A549 (cell line): ENCODE results near the gene MRPS15. TPM values are rescaled to one million over a fixed set of nuclear protein-coding genes. Genes with fewer than 3 reads are reported as not detected.
A peak's percentile ranks its signal among the peaks of the same experiment; 100 is the strongest.

Experiments
- ATAC-seq, 2 experiments: fragments of 200-7000 bp in 1 of 2; fragments of >200 bp in 1 of 2; cut with Nextera tagmentation in 1 of 2; cut with Tn5 transposase in 1 of 2; 3 replicates each; pipeline versions ENCODE4 v1.8.0 to v1.9.1; 2018 to 2020; ENCODE audit warnings: mild to moderate bottlenecking in 1 of 2, moderate library complexity in 1 of 2
- CTCF ChIA-PET: fragments of 300-600 bp; sonication (Branson Sonifier 250); formaldehyde crosslinking; extraction: SDS; loops from one replicate; lab custom pipeline; 2021; ENCODE audit warnings: antibody characterized with exemption, inconsistent platforms; lab: Yijun Ruan, JAX
- POLR2A ChIA-PET: fragments of 350-600 bp; formaldehyde crosslinking; extraction: SDS; loops from one replicate; lab custom pipeline; 2021; ENCODE audit warnings: antibody characterized with exemption, inconsistent platforms; lab: Yijun Ruan, JAX
- DNase-seq, 2 experiments: peaks; one replicate each; pipeline versions ENCODE4 v3.0.0 to v3.0.0-alpha.2; 2011 to 2016; ENCODE audit warnings: low read depth in 1 of 2, low spot score in 1 of 2
- FAIRE-seq: peaks from 2 replicates; lab custom pipeline; 2011; peaks lifted over from hg19 to GRCh38; lab: Jason Lieb, UNC
- H3K27ac ChIP-seq, 2 experiments: fragments of >200 bp; sonication (Bioruptor Twin); formaldehyde crosslinking; 3 replicates each; pipeline ENCODE4 v1.5.1; 2016 to 2017
- H3K4me1 ChIP-seq: fragments of >200 bp; sonication (Bioruptor Twin); formaldehyde crosslinking; 3 replicates; pipeline ENCODE4 v1.6.1; 2016
- H3K4me2 ChIP-seq: fragments of >200 bp; sonication (Bioruptor Twin); formaldehyde crosslinking; 3 replicates; pipeline ENCODE4 v1.6.1; 2016
- H3K4me3 ChIP-seq: fragments of >200 bp; sonication (Bioruptor Twin); formaldehyde crosslinking; 3 replicates; pipeline ENCODE4 v1.5.1; 2016
- H3K9me3 ChIP-seq: fragments of >200 bp; sonication (Bioruptor Twin); formaldehyde crosslinking; 3 replicates; pipeline ENCODE4 v1.6.1; 2016
- CBX2 ChIP-seq: fragments of 200-600 bp; sonication (generic); IDR thresholded peaks from 2 replicates; pipeline ENCODE4 v1.6.1; 2016; ENCODE audit warnings: low read depth, mild to moderate bottlenecking, borderline replicate concordance
- CBX8 ChIP-seq: fragments of 200-600 bp; sonication (generic); IDR thresholded peaks from 2 replicates; pipeline ENCODE4 v1.6.1; 2016
- CEBPB ChIP-seq, 2 experiments: fragments of >200 bp in 1 of 2; sonication (Bioruptor Twin) in 1 of 2; formaldehyde crosslinking in 1 of 2; IDR thresholded peaks; 2 replicates each; pipeline ENCODE4 v1.6.1; 2012 to 2016
- EHMT2 ChIP-seq: fragments of 200-600 bp; sonication (generic); IDR thresholded peaks from 2 replicates; pipeline ENCODE4 v1.6.1; 2016; ENCODE audit warnings: antibody characterized with exemption, low read depth, mild to moderate bottlenecking, moderate library complexity
- EP300 ChIP-seq, 2 experiments: fragments of >200 bp; sonication (Bioruptor Twin); formaldehyde crosslinking; IDR thresholded peaks; 2 replicates in 1 of 2; 3 replicates in 1 of 2; pipeline ENCODE4 v1.6.1; 2016 to 2017
- ESRRA ChIP-seq: fragments of 150-350 bp; IDR thresholded peaks from 2 replicates; pipeline ENCODE4 v1.6.1; 2014; ENCODE audit warnings: mild to moderate bottlenecking, low read length, borderline replicate concordance
- HDAC2 ChIP-seq: fragments of 200-600 bp; sonication (generic); IDR thresholded peaks from 2 replicates; pipeline ENCODE4 v1.6.1; 2016
- HOXB13 ChIP-seq: fragments of 250-450 bp; sonication (Bioruptor Pico); IDR thresholded peaks from 2 replicates; pipeline ENCODE4 v1.5.0; 2020; ENCODE audit warnings: low read depth, mild to moderate bottlenecking, moderate library complexity
- JUN ChIP-seq, 2 experiments: fragments of >200 bp; sonication (Bioruptor Twin); formaldehyde crosslinking; IDR thresholded peaks; 2 replicates in 1 of 2; 3 replicates in 1 of 2; pipeline ENCODE4 v1.6.1; 2016 to 2017
- JUNB ChIP-seq: fragments of >200 bp; sonication (Bioruptor Twin); formaldehyde crosslinking; IDR thresholded peaks from 2 replicates; pipeline ENCODE4 v1.6.1; 2016
- KDM5A ChIP-seq: fragments of 200-600 bp; sonication (generic); IDR thresholded peaks from 2 replicates; pipeline ENCODE4 v1.6.1; 2016; ENCODE audit warnings: antibody characterized with exemption, mild to moderate bottlenecking
- MAX ChIP-seq: IDR thresholded peaks from 2 replicates; pipeline ENCODE4 v1.6.1; 2012
- NFE2L2 ChIP-seq: fragments of 150-350 bp; conservative IDR thresholded peaks from 2 replicates; pipeline ENCODE4 v1.6.1; 2014; ENCODE audit warnings: low read length
- PHF8 ChIP-seq: fragments of 200-600 bp; sonication (generic); IDR thresholded peaks from 2 replicates; pipeline ENCODE4 v1.6.1; 2016; ENCODE audit warnings: low read depth, mild to moderate bottlenecking, antibody characterized with exemption, moderate library complexity, borderline replicate concordance
- POLR2A ChIP-seq: IDR thresholded peaks from 2 replicates; pipeline ENCODE4 v1.6.1; 2012; ENCODE audit warnings: mild to moderate bottlenecking, low read length
- RNF2 ChIP-seq: fragments of 200-600 bp; sonication (generic); IDR thresholded peaks from 2 replicates; pipeline ENCODE4 v1.6.1; 2016; ENCODE audit warnings: low read depth, mild to moderate bottlenecking, antibody characterized with exemption, moderate library complexity, borderline replicate concordance
- TFCP2L1 ChIP-seq: fragments of 250-450 bp; sonication (Bioruptor Pico); IDR thresholded peaks from 2 replicates; pipeline ENCODE4 v1.5.0; 2021; ENCODE audit warnings: mild to moderate bottlenecking
- TP53 ChIP-seq: fragments of 250-450 bp; sonication (Bioruptor Pico); IDR thresholded peaks from 2 replicates; pipeline ENCODE4 v1.5.0; 2021; ENCODE audit warnings: mild to moderate bottlenecking, moderate library complexity
- USF2 ChIP-seq: fragments of 450-650 bp; IDR thresholded peaks from 2 replicates; pipeline ENCODE4 v1.6.1; 2014; ENCODE audit warnings: antibody characterized with exemption
- ZFP36 ChIP-seq: fragments of 450-650 bp; IDR thresholded peaks from 2 replicates; pipeline ENCODE4 v1.6.1; 2014; ENCODE audit warnings: borderline replicate concordance; ENCODE audit not compliant: partially characterized antibody
- WGBS: methylation state at CpG from one replicate; pipeline ENCODE4 v1.1.6; 2017; ENCODE audit errors: missing lambda C conversion rate; 5-methylcytosine and 5-hydroxymethylcytosine counted together
- polyA plus RNA-seq, 4 experiments: library from polyadenylated mRNA; depleted of rRNA in 3 of 4; stranded (reverse); fragments of >200 nt; fragmentation: RNase III in 1 of 4; extraction: RNeasy Plus Mini Kit Qiagen cat#74134 plus additional on column Dnase treatment in 1 of 4; gene quantifications; 2 replicates in 3 of 4; 3 replicates in 1 of 4; pipeline ENCODE4 v1.2.3, GENCODE V29; 2011 to 2017
- TF ChIP-seq, protein P1 (sequence below): fragments of 250-450 bp; sonication (Bioruptor Pico); IDR thresholded peaks from 2 replicates; pipeline ENCODE4 v1.5.0; 2021; ENCODE audit warnings: mild to moderate bottlenecking, moderate library complexity, borderline replicate concordance
- TF ChIP-seq, protein P2 (sequence below): IDR thresholded peaks from 2 replicates; pipeline ENCODE4 v1.6.1; 2012; ENCODE audit warnings: low read depth, borderline replicate concordance
- TF ChIP-seq, protein P3 (sequence below): fragments of 250-450 bp; sonication (Bioruptor Pico); IDR thresholded peaks from 2 replicates; pipeline ENCODE4 v1.5.0; 2020; ENCODE audit warnings: low read depth, mild to moderate bottlenecking, moderate library complexity
- TF ChIP-seq, protein P4 (sequence below): fragments of >200 bp; sonication (Bioruptor Twin); formaldehyde crosslinking; IDR thresholded peaks from 3 replicates; pipeline ENCODE4 v1.6.1; 2016

The MRPS15 gene
- polyA plus RNA-seq, 2 of the 4 experiments (the other 2 are of a cell fraction), result 74.7 to 79.7 TPM

DNA sequence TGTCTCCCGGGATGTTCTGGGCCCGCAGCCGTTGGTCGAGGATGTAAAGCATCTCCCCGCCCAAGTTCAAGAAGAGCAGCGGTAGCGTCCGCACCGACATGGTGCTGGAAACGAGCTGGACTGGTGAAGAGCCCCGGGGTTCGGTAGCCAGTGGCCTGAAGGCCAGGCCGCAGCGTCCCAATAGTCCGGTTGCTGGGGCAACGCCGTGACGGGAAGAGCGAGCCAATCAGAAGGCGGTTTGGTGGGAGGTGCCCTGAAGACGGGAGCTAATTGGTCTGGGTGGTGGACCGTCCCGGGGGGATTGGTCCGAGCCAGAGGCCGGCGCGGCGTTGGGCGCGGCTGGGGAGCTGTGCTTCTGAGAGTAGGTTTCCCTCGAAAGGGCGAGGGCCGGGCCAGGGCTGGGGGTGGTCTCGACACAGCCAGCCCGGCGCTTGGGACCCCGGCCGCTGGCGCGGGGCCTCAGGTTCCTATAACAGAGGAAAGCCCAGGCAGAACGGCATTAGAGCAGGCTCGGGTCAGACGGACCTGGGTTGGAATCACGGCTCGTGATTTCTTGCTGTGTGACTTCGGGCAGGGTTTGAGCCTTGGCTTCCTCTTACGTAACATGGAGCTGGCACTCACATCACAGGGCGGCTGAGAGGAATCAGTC lies 13.8 kb downstream of the MRPS15 start, which contains the start of gene OSCP1:
OSCP1 (minus strand) TSS at position 182 of the 649 bp plus-strand sequence; CDS start at position 100, 82 bp downstream.
- no peaks in the 10 kb centered on the region for H3K9me3 ChIP-seq
- peak within 1 kb of the TSS; percentile 53 for H3K4me3 ChIP-seq
- ChIA-PET CTCF (interaction anchor here (1.0 to 2.9 kb wide), 5 partner anchors 10 to 301 kb away, joined by 3 to 13 read pairs (median 3); partner anchors contain the start of gene TRAPPC3), POLR2A (interaction anchor here (0.9 to 1.5 kb wide), 7 partner anchors 9 to 63 kb away, joined by 3 to 16 read pairs (median 5); partner anchors contain the start of gene MRPS15)
- ATAC-seq, result peak; percentile 98 to 99
- no peak for FAIRE-seq
- peaks cover 3% of the 10 kb centered on the region; the same call in 1 of the 3 replicates for H3K4me1 ChIP-seq
- WGBS, result 4% methylated on average over 8 of the region's 48 CpGs
- peak; percentile 94 to 99 for DNase-seq
- peak within 1 kb of the TSS; percentile 92 for H3K4me2 ChIP-seq
- H3K27ac ChIP-seq, result peak within 1 kb of the TSS; percentile 87 to 91
- TF ChIP-seq, protein P1, sequence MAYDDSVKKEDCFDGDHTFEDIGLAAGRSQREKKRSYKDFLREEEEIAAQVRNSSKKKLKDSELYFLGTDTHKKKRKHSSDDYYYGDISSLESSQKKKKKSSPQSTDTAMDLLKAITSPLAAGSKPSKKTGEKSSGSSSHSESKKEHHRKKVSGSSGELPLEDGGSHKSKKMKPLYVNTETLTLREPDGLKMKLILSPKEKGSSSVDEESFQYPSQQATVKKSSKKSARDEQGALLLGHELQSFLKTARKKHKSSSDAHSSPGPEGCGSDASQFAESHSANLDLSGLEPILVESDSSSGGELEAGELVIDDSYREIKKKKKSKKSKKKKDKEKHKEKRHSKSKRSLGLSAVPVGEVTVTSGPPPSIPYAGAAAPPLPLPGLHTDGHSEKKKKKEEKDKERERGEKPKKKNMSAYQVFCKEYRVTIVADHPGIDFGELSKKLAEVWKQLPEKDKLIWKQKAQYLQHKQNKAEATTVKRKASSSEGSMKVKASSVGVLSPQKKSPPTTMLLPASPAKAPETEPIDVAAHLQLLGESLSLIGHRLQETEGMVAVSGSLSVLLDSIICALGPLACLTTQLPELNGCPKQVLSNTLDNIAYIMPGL (CRISPR knock-in tag), result no peak
- TF ChIP-seq, protein P2, sequence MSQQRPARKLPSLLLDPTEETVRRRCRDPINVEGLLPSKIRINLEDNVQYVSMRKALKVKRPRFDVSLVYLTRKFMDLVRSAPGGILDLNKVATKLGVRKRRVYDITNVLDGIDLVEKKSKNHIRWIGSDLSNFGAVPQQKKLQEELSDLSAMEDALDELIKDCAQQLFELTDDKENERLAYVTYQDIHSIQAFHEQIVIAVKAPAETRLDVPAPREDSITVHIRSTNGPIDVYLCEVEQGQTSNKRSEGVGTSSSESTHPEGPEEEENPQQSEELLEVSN, result peak; percentile 99
- TF ChIP-seq, protein P3, sequence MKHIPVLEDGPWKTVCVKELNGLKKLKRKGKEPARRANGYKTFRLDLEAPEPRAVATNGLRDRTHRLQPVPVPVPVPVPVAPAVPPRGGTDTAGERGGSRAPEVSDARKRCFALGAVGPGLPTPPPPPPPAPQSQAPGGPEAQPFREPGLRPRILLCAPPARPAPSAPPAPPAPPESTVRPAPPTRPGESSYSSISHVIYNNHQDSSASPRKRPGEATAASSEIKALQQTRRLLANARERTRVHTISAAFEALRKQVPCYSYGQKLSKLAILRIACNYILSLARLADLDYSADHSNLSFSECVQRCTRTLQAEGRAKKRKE (CRISPR knock-in tag), result no peak
- TF ChIP-seq HOXB13 (CRISPR knock-in tag), result peak; percentile 60; the same call in 1 of the 2 replicates
- TF ChIP-seq TP53 (CRISPR knock-in tag), result peak; percentile 78; the same call in 1 of the 2 replicates
- TF ChIP-seq ESRRA, result no peak
- TF ChIP-seq ZFP36, result no peak
- TF ChIP-seq USF2, result no peak
- TF ChIP-seq RNF2, result no peak
- peak in 1 of 2 experiments; percentile 59; a peak in 1 of 4 replicates for TF ChIP-seq CEBPB (IDR thresholded peaks at IDR 0.05)
- TF ChIP-seq NFE2L2, result no peak
- TF ChIP-seq, protein P4, sequence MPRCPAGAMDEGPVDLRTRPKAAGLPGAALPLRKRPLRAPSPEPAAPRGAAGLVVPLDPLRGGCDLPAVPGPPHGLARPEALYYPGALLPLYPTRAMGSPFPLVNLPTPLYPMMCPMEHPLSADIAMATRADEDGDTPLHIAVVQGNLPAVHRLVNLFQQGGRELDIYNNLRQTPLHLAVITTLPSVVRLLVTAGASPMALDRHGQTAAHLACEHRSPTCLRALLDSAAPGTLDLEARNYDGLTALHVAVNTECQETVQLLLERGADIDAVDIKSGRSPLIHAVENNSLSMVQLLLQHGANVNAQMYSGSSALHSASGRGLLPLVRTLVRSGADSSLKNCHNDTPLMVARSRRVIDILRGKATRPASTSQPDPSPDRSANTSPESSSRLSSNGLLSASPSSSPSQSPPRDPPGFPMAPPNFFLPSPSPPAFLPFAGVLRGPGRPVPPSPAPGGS, result peak; percentile 64; the same call in 1 of the 3 replicates
- TF ChIP-seq CBX2, result no peak
- TF ChIP-seq EP300 (IDR thresholded peaks at IDR 0.05), result no peak
- no peak for TF ChIP-seq JUNB
- peak; percentile 70 for TF ChIP-seq PHF8
- no peak for TF ChIP-seq HDAC2
- peak in 1 of 2 experiments; percentile 78; a peak in 3 of 5 replicates for TF ChIP-seq JUN (IDR thresholded peaks at IDR 0.05)
- TF ChIP-seq KDM5A, result no peak
- peak; percentile 97 for TF ChIP-seq MAX
- TF ChIP-seq CBX8, result no peak
- no peak for TF ChIP-seq TFCP2L1 (CRISPR knock-in tag)
- no peak for TF ChIP-seq EHMT2
- peak; percentile 63 for TF ChIP-seq POLR2A
